Activated CD8-positive, alpha-beta memory T cell treated with anti-CD3 and anti-CD28 coated beads, Interleukin-2, amount 10 ng/mL, durations not matched to agents 7 days and 5 days (primary cell): ENCODE measurements around the gene C17orf75. TPM values are rescaled to one million over a fixed set of nuclear protein-coding genes. Genes with fewer than 3 reads are reported as not detected.

Experiments used
- ATAC-seq: fragments of 150-1000 bp; cut with Tn5 transposase; one replicate; pipeline ENCODE4 v1.10.0; 2021; ENCODE audit warnings: moderate library complexity
- CTCF ChIA-PET: fragments of 350-600 bp; sonication (Branson Sonifier 250); formaldehyde crosslinking; loops from one replicate; lab custom pipeline; 2021; ENCODE audit warnings: antibody characterized with exemption; lab: Charles Lee
- DNase-seq: peaks from one replicate; pipeline ENCODE4 v3.0.0-alpha.2; 2020
- H3K27ac Mint-ChIP-seq: one replicate; pipeline ENCODE4 v1.8.0; 2021; ENCODE audit warnings: mild to moderate bottlenecking, mixed read lengths
- H3K27me3 Mint-ChIP-seq: one replicate; pipeline ENCODE4 v1.8.0; 2021; ENCODE audit warnings: mixed read lengths
- H3K36me3 Mint-ChIP-seq: one replicate; pipeline ENCODE4 v1.8.0; 2021; ENCODE audit warnings: mild to moderate bottlenecking, mixed read lengths
- H3K4me1 Mint-ChIP-seq: one replicate; pipeline ENCODE4 v1.8.0; 2021; ENCODE audit warnings: mixed read lengths
- H3K4me3 Mint-ChIP-seq: one replicate; pipeline ENCODE4 v1.8.0; 2021; ENCODE audit warnings: mild to moderate bottlenecking, moderate library complexity, mixed read lengths
- H3K9me3 Mint-ChIP-seq: one replicate; pipeline ENCODE4 v1.8.0; 2022; ENCODE audit warnings: low read depth, mixed read lengths
- total RNA-seq, 2 experiments: library from RNA; stranded (reverse); gene quantifications; one replicate each; pipeline ENCODE4 v1.2.3, GENCODE V29; 2021

Gene C17orf75
- total RNA-seq, 2 experiments from 2014 or later: 32.3 to 39.0 TPM

DNA sequence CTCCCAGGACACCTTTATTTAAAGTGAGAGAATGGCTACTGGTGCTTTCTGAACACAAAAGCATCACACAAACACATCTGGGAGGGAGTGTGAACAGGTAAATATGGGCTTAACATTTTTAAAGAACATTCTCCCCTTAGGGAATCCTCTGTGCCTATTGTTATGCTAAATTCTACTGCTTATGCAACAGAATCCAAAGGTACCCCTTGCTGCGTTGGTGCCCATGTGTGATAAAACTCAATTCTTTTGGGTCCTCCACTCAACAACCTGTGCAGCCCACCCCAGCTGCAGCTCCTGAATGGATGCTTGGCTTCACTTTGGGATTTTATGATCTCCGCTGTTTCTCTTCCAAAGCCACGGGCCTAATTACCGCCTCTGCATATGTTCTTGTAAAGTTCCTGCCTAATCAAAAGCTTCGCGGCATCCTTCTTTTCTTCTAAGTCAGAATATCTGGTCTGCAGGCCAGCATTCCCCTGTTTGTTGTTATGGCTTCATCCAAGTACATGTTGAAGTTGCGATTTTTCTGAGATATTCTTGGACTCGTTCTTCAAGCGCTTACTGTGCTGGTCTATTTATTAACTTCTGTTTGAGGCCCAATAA lies 52.4 kb downstream of the C17orf75 start:
- H3K27me3 Mint-ChIP-seq: peaks cover 4% of the 10 kb centered on the region
- CTCF ChIA-PET: interaction anchor here (1.2 kb wide), 1 partner anchor 36 kb away, joined by 5 read pairs; no protein-coding TSS in a partner anchor
- ATAC-seq: no peak

DNA sequence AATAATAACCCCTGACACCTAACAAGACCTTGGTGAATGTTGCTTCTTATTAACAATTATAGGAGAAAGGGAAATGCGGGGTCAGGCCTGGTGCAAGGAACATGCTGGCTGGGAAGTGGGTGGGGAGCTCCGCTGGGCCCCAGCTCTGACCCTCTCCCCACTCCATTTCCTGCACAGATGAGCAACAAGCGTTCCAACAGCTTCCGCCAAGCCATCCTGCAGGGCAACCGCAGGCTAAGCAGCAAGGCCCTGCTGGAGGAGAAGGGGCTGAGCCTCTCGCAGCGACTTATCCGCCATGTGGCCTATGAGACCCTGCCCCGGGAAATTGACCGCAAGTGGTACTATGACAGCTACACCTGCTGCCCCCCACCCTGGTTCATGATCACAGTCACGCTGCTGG lies 53.4 kb downstream of the C17orf75 start:
- Mint-ChIP-seq H3K9me3 (no peaks in the 10 kb centered on the region), H3K4me3 (no peak overlapping the region), H3K27ac (no peak overlapping the region), H3K36me3 (no peaks in the 10 kb centered on the region), H3K4me1 (no peaks in the 10 kb centered on the region), H3K27me3 (peaks cover 6% of the 10 kb centered on the region)
- CTCF ChIA-PET: interaction anchor here (1.2 kb wide), 1 partner anchor 155 kb away, joined by 3 read pairs; the partner anchor contains the start of gene PSMD11
- DNase-seq: no peak
- ATAC-seq: no peak

More for the DNA sequence above, 52.4 kb downstream of the C17orf75 start:
- DNase-seq: no peak
- H3K27ac Mint-ChIP-seq: no peak overlapping the region
- H3K4me3 Mint-ChIP-seq: no peak overlapping the region
- no peaks in the 10 kb centered on the region for H3K36me3 Mint-ChIP-seq
- no peaks in the 10 kb centered on the region for H3K4me1 Mint-ChIP-seq
- no peaks in the 10 kb centered on the region for H3K9me3 Mint-ChIP-seq

DNA sequence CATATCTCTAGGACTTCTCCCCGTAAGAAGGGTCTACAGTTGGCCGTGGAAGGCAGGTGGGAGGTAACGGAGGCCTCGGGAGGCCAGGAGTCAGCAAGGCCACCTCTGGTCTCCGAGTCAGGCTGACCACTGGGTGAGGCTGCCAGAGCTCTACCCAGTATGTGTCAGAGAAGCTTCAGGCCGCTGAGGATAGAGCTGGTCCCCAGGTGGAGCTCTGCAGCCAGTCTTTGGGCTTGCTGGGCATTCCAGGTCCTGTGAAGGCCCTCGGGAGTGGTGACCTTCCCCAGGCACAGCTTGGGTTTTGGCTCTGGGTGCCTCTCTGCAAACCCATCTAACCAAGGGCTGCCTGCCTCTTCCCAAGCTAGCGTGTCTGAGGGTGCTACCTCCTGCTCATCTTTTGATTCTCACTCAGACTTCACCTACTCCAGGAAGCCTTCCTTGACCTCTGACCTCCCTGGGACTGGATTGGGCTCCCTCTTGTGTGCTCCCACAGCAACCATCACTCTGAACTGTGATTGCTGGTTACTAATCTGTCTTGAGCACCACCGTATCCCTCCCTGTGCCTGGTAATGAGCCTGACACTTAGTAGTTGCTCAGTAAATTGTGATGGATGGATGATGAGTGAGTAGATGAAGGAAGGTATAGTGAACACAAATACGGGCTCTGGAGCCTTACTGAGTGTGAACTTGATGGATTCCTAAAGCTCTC lies 54.0 kb downstream of the C17orf75 start:
- Mint-ChIP-seq H3K4me1 (no peaks in the 10 kb centered on the region), H3K36me3 (no peaks in the 10 kb centered on the region), H3K9me3 (no peaks in the 10 kb centered on the region), H3K4me3 (no peak overlapping the region), H3K27ac (no peak overlapping the region), H3K27me3 (peaks cover 8% of the 10 kb centered on the region)
- CTCF ChIA-PET: interaction anchor here (0.5 to 1.7 kb wide), 5 partner anchors 26 to 156 kb away, joined by 3 to 6 read pairs (median 3); partner anchors contain the start of gene PSMD11
- ATAC-seq: no peak
- DNase-seq: no peak

DNA sequence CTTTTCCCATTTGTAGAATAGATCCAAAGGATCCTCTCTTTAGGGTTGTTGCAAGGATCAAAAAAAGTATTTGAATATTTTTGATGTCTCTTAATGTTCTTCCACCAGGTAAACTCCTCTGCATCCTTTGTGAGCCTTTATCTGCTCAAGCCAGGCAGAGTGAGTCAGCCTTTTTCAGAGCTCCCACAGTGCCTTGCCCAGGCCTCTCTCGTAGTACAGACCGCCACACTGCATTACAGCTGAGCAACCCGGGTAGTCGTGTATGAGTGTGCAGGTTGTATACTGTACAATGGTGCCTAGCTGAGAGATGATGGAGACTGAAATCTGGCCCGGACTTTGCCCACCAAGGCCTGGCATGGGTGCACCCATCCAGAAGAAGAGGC lies 55.5 kb downstream of the C17orf75 start:
- H3K9me3 Mint-ChIP-seq: no peaks in the 10 kb centered on the region
- no peak overlapping the region for H3K27ac Mint-ChIP-seq
- H3K36me3 Mint-ChIP-seq: no peaks in the 10 kb centered on the region
- H3K27me3 Mint-ChIP-seq: peaks cover 8% of the 10 kb centered on the region
- ATAC-seq: no peak
- H3K4me1 Mint-ChIP-seq: no peaks in the 10 kb centered on the region
- CTCF ChIA-PET: interaction anchor here (1.4 to 1.7 kb wide), 2 partner anchors 25 to 37 kb away, joined by 3 to 6 read pairs; no protein-coding TSS in a partner anchor
- no peak overlapping the region for H3K4me3 Mint-ChIP-seq
- no peak for DNase-seq

DNA sequence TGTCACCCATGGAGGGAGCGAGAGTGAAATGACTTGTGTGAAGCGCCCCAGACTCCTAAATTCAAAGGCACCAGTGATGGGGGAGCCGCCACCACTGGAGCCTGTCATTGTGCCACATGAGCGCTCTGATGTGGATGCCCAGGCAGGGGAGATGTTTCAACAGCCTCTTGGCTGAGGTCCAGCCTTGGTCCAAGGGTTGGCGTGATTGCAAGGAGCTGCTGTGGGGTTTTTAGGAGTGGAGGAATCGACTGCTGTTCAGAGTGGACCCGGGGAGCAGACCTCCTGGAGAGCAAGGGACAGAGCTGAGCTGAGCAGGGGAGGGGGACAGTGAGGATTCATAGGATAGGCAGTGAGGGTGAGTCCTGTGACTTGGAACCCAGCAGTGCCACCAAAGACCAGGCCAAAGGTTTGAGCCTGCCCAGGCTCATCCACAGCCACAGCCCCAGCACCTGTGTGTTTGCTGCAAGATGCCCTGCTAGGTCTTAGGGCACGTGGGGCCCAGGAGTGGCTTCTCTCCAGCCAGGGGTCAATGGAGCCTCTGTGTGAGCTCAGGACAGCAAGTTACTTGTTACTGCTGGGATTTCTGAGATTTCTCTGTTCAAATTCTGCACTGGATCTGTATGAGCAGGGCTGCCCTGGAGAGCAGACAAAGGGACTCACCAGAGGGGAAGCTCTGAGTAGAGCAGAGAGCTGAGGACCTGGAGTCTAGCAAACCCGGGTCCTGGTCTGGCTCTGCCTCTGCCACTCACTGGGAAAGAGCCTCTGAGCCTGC lies 56.0 kb downstream of the C17orf75 start:
- CTCF ChIA-PET: no interaction called here
- H3K27ac Mint-ChIP-seq: no peak overlapping the region
- ATAC-seq (no peak), DNase-seq (no peak)
- no peaks in the 10 kb centered on the region for H3K9me3 Mint-ChIP-seq
- H3K4me1 Mint-ChIP-seq: no peaks in the 10 kb centered on the region
- H3K27me3 Mint-ChIP-seq: peaks cover 8% of the 10 kb centered on the region
- no peak overlapping the region for H3K4me3 Mint-ChIP-seq
- H3K36me3 Mint-ChIP-seq: no peaks in the 10 kb centered on the region

DNA sequence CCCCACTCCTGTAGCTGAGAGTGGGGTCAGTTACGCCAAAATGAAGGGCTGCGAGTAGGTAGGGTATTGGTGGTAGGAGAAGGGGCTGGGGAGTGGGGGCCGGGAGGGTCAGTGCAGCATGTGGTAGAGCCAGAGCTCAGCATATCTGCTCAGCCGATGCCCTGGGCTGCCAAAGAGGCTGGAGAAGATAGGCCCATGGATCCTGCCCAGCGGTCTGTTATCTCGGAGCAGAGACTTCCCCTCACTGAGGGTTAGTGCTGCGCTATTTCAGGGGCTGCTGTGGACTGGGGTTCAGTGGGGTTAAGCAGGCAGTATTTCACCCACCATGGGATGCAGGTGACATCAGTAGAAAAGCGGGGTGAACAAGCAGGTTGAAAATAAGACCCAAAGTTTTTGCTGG lies 56.7 kb downstream of the C17orf75 start:
- Mint-ChIP-seq H3K9me3 (no peaks in the 10 kb centered on the region), H3K4me1 (no peaks in the 10 kb centered on the region), H3K36me3 (no peaks in the 10 kb centered on the region), H3K27me3 (peaks cover 8% of the 10 kb centered on the region), H3K4me3 (no peak overlapping the region), H3K27ac (no peak overlapping the region)
- no peak for DNase-seq
- CTCF ChIA-PET: no interaction called here
- ATAC-seq: no peak

DNA sequence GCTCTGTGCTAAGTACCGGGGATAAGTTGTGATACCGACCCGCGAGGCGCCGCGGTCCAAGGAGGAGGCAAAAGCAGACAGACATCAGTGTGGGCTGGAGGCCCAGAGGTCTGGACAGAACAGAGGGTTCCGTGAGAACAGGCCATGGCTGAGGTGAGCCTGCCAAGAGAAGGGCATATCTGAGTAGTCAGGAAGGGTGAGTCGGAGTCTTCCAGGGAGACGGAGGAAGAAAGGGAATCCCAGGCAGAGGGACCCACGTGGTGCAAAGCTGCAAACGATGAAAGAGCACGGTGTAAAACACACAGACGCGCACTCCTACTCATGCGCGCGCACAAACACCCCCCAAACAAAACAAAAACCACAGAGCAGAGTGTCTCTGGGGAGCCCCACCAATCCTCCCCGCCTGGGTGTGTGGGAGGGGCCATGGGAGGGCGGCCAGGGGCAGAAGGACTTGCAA lies 58.2 kb downstream of the C17orf75 start:
- CTCF ChIA-PET: no interaction called here
- peaks cover 4% of the 10 kb centered on the region for H3K27me3 Mint-ChIP-seq
- H3K4me1 Mint-ChIP-seq: no peaks in the 10 kb centered on the region
- H3K27ac Mint-ChIP-seq: no peak overlapping the region
- no peaks in the 10 kb centered on the region for H3K9me3 Mint-ChIP-seq
- DNase-seq (no peak), ATAC-seq (no peak)
- H3K36me3 Mint-ChIP-seq: no peaks in the 10 kb centered on the region
- no peak overlapping the region for H3K4me3 Mint-ChIP-seq

DNA sequence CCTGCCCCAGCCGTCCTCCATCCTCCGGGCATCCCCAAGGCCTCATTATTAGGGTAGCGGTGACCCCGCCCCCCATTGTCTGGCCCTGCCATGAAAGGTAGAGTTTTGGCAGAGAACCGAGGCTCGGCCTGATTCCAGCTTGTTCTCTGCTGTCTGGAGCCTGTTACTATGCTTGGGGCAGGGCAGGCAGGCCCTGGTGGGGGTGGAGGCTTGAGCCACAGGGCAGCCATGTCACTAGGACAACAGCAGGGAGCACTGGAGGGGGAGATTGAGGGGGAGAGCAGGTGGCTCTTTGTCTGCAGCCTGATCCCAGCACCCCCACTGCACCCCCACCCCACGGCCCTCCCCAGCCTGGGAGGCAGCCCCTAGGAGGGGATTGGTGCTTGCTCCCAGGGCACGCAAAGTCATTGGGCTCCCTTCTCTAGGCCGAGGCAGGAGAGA lies 60.9 kb downstream of the C17orf75 start:
- ATAC-seq: no peak
- no peak overlapping the region for H3K27ac Mint-ChIP-seq
- no peaks in the 10 kb centered on the region for H3K36me3 Mint-ChIP-seq
- H3K4me3 Mint-ChIP-seq: no peak overlapping the region
- H3K4me1 Mint-ChIP-seq: no peaks in the 10 kb centered on the region
- DNase-seq: no peak
- CTCF ChIA-PET: no interaction called here
- H3K9me3 Mint-ChIP-seq: no peaks in the 10 kb centered on the region
- peaks cover 4% of the 10 kb centered on the region for H3K27me3 Mint-ChIP-seq

DNA sequence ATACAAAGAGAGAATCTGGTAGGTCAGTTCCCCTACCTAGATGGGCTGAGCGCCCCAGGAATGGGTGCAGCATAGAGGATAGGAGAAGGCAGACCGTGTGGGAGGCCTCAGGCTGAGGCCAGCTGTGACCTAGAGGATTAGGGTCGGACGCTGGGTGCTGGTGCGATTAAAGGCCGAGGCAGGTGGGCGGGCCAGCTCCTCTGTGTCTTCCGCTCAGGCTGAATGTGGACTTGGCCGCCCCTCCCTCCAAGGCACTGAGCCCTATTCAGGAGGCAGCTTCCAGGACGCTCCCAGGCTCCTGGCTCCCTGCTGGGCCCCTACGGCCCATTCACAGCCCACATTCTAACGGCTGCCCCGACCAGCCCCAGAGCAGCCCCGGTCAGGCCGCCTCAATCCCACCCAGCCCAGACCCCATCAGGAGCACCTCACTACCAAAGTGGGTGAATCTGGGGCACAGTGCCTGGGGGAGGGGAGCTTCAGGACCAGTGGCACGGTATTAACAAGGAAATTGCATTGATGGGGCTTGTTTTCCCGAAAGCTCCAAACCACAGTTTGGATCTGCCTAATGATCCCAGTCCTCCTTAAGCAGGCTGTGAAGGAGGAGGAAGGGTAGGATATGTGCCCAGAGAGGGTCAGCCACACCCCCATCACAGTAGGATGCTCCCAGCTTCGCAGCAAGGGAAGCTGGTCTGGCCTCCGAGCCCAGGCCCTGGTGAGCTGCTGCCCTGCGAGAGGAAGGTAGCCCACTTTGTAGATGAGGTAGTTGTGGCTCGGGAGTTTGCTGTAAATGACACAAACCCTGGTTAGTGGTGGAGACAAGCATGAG lies 61.9 kb downstream of the C17orf75 start:
- no peak overlapping the region for H3K27ac Mint-ChIP-seq
- no peaks in the 10 kb centered on the region for H3K4me1 Mint-ChIP-seq
- peaks cover 4% of the 10 kb centered on the region for H3K27me3 Mint-ChIP-seq
- H3K4me3 Mint-ChIP-seq: no peak overlapping the region
- DNase-seq: no peak
- H3K9me3 Mint-ChIP-seq: no peaks in the 10 kb centered on the region
- no peak for ATAC-seq
- CTCF ChIA-PET: no interaction called here
- H3K36me3 Mint-ChIP-seq: no peaks in the 10 kb centered on the region

DNA sequence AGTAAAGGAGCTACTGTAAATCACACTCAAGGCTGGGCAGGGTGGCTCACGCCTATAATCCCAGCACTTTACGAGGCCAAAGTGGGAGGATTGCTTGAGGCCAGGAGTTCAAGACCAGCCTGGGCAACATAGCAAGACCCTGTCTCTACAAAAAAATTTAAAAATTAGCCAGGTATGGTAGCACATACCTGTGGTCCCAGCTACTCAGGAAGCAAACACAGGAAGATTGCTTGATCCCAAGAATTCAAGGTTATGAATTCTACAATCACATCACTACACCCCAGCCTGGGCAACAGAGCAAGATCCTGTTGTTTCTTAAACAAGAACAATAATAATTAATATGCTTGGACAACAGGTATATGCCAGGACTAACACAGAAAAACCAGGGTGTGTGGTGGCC lies 63.2 kb downstream of the C17orf75 start:
- CTCF ChIA-PET: no interaction called here
- H3K36me3 Mint-ChIP-seq: no peaks in the 10 kb centered on the region
- no peak for DNase-seq
- H3K4me3 Mint-ChIP-seq: no peak overlapping the region
- no peak for ATAC-seq
- no peak overlapping the region for H3K27ac Mint-ChIP-seq
- H3K9me3 Mint-ChIP-seq: no peaks in the 10 kb centered on the region
- peaks cover 4% of the 10 kb centered on the region for H3K27me3 Mint-ChIP-seq
- no peaks in the 10 kb centered on the region for H3K4me1 Mint-ChIP-seq
